ENCODE measurements around the gene EPS15.
"Not testable (repeated sequence)": the region's sequence is repeated elsewhere in the genome, so short reads cannot be mapped to it uniquely, and the experiment has no call there.

EPS15 gene

GRCh38 chr1:51329443-51330325, 189.4 kb downstream of the EPS15 start:
- DNase-seq, result no peak

GRCh38 chr1:51328926-51329325, 190.1 kb downstream of the EPS15 start:
- DNase-seq, result no peak

GRCh38 chr1:51328279-51328678, 190.8 kb downstream of the EPS15 start:
- DNase-seq, result no peak

- DNase-seq, result no peak
Measured at GRCh38 chr1:51327386-51327785, 191.7 kb downstream of the EPS15 start.

- DNase-seq, result no peak
Measured at GRCh38 chr1:51326839-51327238, 192.2 kb downstream of the EPS15 start.

GRCh38 chr1:51325878-51326755, 192.9 kb downstream of the EPS15 start:
- peak; percentile 44 for DNase-seq

- no peak for DNase-seq
Measured at GRCh38 chr1:51325391-51325790, 193.7 kb downstream of the EPS15 start.

- DNase-seq, result not testable (repeated sequence)
Measured at GRCh38 chr1:51325011-51325385, 194.1 kb downstream of the EPS15 start.

- no peak for DNase-seq
Measured at GRCh38 chr1:51324251-51325010, 194.6 kb downstream of the EPS15 start.

GRCh38 chr1:51323778-51324177, 195.3 kb downstream of the EPS15 start:
- DNase-seq, result no peak

- DNase-seq, result no peak
Measured at GRCh38 chr1:51322417-51323101, 196.5 kb downstream of the EPS15 start.

- DNase-seq, result no peak
Measured at GRCh38 chr1:51321924-51322280, 197.2 kb downstream of the EPS15 start.

GRCh38 chr1:51320967-51321923, 197.8 kb downstream of the EPS15 start:
- DNase-seq, result no peak

GRCh38 chr1:51317798-51318197, 201.3 kb downstream of the EPS15 start:
- no peak for DNase-seq

- no peak for DNase-seq
Measured at GRCh38 chr1:51316846-51317120, 202.3 kb downstream of the EPS15 start.

- DNase-seq, result no peak
Measured at GRCh38 chr1:51316113-51316845, 202.8 kb downstream of the EPS15 start.

GRCh38 chr1:51314974-51315373, 204.1 kb downstream of the EPS15 start:
- no peak for DNase-seq

- no peak for DNase-seq
Measured at GRCh38 chr1:51313961-51314777, 204.9 kb downstream of the EPS15 start.

- no peak for DNase-seq
Measured at GRCh38 chr1:51313268-51313852, 205.7 kb downstream of the EPS15 start.

GRCh38 chr1:51312718-51313117, 206.3 kb downstream of the EPS15 start:
- no peak for DNase-seq

Measured in OCI-M1 (cell line).